ENCODE results near the gene SLC39A5.

DNA sequence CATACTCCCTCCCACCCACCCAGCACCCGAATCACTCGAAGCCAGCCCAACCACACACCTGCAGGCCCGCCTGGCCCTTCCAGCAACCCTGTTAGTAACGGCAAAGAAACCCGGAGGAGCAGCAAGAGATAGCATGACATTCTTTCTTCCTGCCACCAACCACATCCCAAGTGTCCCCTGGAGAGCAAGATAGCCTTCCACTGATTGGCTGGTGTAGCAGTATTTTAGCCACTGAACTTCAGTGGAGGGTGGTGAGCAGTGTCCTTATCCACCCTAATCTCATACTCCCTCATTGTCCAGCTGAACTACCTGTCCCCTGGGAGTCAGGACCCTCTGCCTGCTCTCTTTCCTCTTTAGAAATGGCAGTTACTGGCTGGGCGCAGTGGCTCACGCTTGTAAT is 769 bp upstream of the SLC39A5 start:
- TF ChIP-seq, protein P1, sequence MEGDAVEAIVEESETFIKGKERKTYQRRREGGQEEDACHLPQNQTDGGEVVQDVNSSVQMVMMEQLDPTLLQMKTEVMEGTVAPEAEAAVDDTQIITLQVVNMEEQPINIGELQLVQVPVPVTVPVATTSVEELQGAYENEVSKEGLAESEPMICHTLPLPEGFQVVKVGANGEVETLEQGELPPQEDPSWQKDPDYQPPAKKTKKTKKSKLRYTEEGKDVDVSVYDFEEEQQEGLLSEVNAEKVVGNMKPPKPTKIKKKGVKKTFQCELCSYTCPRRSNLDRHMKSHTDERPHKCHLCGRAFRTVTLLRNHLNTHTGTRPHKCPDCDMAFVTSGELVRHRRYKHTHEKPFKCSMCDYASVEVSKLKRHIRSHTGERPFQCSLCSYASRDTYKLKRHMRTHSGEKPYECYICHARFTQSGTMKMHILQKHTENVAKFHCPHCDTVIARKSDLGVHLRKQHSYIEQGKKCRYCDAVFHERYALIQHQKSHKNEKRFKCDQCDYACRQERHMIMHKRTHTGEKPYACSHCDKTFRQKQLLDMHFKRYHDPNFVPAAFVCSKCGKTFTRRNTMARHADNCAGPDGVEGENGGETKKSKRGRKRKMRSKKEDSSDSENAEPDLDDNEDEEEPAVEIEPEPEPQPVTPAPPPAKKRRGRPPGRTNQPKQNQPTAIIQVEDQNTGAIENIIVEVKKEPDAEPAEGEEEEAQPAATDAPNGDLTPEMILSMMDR (IDR thresholded peaks at IDR 0.05): no peak
- no peak for TF ChIP-seq POLR2A (IDR thresholded peaks at IDR 0.05)

Measured in uterus (tissue), 2 donors.